GM21515 (cell line): Measurements from ENCODE around the gene LIPK.

ENCODE experiments used
- ATAC-seq: cut with Tn5 transposase; IDR thresholded peaks from one replicate; pipeline ENCODE4 v1.9.1; 2021; ENCODE audit not compliant: unreplicated experiment

The LIPK gene

GRCh38 chr10:88781206-88781605 lies 75.2 kb downstream of the LIPK start:
- no peak for ATAC-seq

DNA sequence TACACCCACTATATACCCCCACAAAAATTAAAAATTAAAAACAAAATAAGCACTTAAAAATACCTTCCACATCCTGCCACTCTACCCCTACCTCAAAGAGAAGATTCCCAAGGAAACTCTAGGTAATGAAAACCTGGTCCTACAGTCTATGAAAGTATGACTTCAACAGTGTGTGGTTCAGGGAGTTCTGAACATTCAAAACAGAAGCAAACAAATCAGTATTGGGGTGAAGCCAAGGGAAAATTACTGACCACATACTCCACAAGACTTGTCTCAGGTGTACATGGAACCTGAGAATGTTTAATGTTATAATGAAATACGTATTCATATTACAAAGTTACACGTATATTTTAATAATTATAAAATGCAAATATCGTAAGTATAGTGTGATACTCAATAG lies 76.2 kb downstream of the LIPK start:
- ATAC-seq = no peak

DNA sequence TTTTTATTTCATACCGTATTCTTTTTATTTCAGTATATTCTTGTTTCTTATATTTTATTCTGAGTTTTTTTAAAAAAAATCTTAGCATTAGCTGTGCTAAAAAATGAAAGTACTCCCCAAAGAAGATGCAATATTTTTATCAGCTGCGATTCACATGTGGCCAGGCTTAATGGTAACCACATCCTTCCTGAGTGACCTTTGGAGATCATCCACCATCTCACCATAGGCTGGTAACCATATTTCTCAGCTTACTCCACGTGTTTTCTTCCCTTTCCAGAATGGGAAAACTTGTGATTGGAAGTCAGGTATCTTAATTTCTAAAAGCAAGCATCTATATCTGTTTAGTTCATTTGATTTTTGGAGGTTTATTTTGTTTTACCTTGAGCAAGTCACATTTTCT lies 77.7 kb downstream of the LIPK start:
- no peak for ATAC-seq

DNA sequence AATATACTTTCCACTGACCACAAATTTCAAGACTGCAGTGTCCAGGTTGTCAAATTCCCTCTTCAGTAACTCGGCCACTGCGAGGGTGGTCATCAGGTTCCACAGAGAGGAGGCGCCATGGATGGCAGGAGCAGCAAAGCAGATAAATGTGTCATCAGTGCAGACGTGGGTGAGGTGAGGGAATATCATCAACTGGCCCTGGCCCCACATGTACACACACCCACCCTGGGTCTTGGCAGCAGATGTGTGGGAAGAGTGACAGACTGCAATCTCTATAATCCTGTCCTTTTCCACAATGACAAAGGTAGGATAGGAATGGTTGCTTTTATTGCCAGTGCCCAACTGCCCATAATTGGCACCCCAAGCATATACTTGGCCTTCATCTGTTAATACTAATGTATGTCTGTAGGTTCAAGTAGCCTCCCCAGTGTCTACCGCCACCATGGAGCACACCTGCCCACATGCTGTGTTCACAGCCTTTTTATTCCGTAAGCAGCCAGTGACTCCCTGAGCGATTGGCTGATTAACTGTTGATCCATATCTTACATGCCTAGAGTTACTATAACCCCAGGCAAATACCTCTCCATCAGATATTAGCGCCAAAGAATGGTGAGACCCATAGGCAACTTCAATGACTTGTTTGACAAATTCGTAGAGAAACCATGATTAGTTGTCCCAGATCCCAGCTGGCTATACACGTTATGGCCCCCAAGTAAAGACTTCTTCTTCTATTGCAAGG lies 80.2 kb downstream of the LIPK start:
- no peak for ATAC-seq

DNA sequence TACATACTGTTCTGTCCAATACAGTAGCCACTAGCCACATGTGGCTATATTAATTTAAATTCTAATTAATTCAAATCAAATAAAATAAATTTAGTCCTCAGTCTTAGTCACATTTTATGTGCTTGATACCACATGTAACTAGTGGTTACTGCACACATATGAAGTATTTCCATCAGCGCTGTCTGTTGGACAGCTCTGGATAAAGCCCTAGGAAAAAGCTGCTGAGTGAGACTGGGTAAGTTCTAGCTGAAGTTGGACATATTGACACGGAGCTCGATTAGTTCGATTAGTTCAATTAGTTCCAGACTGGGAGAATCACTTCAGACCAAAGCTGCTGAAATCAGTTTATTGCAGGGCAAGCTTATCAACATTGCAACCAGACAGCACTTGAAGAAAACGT lies 81.4 kb downstream of the LIPK start:
- no peak for ATAC-seq

- ATAC-seq = no peak
Observed at GRCh38 chr10:88788924-88789323, 82.9 kb downstream of the LIPK start.

GRCh38 chr10:88791924-88792323 lies 85.9 kb downstream of the LIPK start:
- ATAC-seq = no peak

GRCh38 chr10:88792661-88793060 lies 86.6 kb downstream of the LIPK start:
- no peak for ATAC-seq

- no peak for ATAC-seq
Observed at GRCh38 chr10:88793712-88794299, 87.8 kb downstream of the LIPK start.

DNA sequence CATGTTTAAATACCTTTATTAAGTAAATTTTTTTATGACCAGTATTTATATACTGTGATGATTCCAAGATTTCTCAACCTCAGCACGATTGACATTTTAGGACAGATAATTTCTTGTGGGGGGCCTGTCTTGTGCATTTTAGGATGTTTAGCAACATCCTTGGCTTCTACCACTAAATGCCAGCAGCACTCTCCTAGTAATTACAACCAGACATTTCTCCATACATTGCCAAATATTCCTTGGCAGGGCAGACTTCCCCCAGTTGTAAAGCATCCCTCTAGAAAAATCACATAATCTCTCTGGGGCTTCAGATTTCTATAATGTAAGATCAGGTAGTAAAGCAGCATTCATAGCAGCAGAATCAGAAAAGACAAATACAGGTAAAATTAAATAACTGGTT lies 88.7 kb downstream of the LIPK start:
- no peak for ATAC-seq

GRCh38 chr10:88800152-88801125 lies 94.4 kb downstream of the LIPK start:
- no peak for ATAC-seq
